Progenitor cell of endocrine pancreas (in vitro differentiated cells): Measurements from ENCODE around the gene ZFAND4. TPM values are rescaled to one million over a fixed set of nuclear protein-coding genes. Genes with fewer than 3 reads are reported as not detected.
A peak's percentile ranks its signal among the peaks of the same experiment; 100 is the strongest.

Experiments
- DNase-seq: peaks from one replicate; pipeline ENCODE4 v3.0.0; 2021; ENCODE audit warnings: low spot score; ENCODE audit not compliant: unreplicated experiment
- H3K27ac Mint-ChIP-seq: 2 replicates; pipeline ENCODE4 v1.8.0; 2021; ENCODE audit warnings: mild to moderate bottlenecking, moderate library complexity, mixed read lengths
- H3K27me3 Mint-ChIP-seq: 2 replicates; pipeline ENCODE4 v1.8.0; 2021; ENCODE audit warnings: mixed read lengths
- H3K36me3 Mint-ChIP-seq: 2 replicates; pipeline ENCODE4 v1.8.0; 2022; ENCODE audit warnings: mixed read lengths; ENCODE audit not compliant: insufficient read depth
- H3K4me1 Mint-ChIP-seq: 2 replicates; pipeline ENCODE4 v1.8.0; 2021; ENCODE audit warnings: low read depth, mixed read lengths
- H3K4me3 Mint-ChIP-seq: 2 replicates; pipeline ENCODE4 v1.8.0; 2021; ENCODE audit warnings: low read depth, mild to moderate bottlenecking, moderate library complexity, mixed read lengths
- H3K9me3 Mint-ChIP-seq: 2 replicates; pipeline ENCODE4 v1.8.0; 2021; ENCODE audit warnings: low read depth, mixed read lengths
- total RNA-seq: library from RNA; stranded (reverse); gene quantifications from 2 replicates; pipeline ENCODE4 v1.2.1, GENCODE V29; 2021
- TF ChIP-seq, protein P1 (sequence below): fragments of 200-600 bp; sonication (generic); IDR thresholded peaks from one replicate; pipeline ENCODE4 v1.5.0; 2021; ENCODE audit warnings: antibody characterized with exemption, mild to moderate bottlenecking; ENCODE audit not compliant: unreplicated experiment

The ZFAND4 gene
- total RNA-seq, 1 donor from 2014 or later: 27.9 TPM

DNA sequence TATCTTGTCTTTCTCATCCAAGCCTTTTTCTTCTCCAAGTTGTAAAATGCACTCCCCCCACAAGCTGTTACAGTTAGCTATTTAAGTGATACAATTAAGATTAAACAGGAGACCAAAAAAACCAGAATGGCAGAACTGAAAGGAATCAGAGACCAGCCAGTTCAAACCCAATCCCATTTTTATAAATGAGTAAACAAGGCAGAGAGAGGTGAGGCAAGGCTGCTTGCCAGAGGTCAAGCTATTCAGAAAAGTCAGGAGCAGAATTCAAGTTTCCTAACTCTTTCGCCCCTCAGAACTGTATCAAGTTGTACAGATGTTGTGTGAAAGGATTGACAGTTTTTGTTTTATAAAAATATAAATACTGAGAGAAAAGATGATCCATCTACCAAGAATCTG lies 90.2 kb downstream of the ZFAND4 start:
- Mint-ChIP-seq H3K9me3 (peaks cover 19% of the 10 kb centered on the region), H3K27ac (peak overlapping the region; percentile 19), H3K4me1 (peaks cover 17% of the 10 kb centered on the region), H3K27me3 (no peaks in the 10 kb centered on the region), H3K4me3 (no peak overlapping the region), H3K36me3 (peaks cover 14% of the 10 kb centered on the region)
- TF ChIP-seq, protein P1, sequence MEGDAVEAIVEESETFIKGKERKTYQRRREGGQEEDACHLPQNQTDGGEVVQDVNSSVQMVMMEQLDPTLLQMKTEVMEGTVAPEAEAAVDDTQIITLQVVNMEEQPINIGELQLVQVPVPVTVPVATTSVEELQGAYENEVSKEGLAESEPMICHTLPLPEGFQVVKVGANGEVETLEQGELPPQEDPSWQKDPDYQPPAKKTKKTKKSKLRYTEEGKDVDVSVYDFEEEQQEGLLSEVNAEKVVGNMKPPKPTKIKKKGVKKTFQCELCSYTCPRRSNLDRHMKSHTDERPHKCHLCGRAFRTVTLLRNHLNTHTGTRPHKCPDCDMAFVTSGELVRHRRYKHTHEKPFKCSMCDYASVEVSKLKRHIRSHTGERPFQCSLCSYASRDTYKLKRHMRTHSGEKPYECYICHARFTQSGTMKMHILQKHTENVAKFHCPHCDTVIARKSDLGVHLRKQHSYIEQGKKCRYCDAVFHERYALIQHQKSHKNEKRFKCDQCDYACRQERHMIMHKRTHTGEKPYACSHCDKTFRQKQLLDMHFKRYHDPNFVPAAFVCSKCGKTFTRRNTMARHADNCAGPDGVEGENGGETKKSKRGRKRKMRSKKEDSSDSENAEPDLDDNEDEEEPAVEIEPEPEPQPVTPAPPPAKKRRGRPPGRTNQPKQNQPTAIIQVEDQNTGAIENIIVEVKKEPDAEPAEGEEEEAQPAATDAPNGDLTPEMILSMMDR: no peak
- DNase-seq: no peak

DNA sequence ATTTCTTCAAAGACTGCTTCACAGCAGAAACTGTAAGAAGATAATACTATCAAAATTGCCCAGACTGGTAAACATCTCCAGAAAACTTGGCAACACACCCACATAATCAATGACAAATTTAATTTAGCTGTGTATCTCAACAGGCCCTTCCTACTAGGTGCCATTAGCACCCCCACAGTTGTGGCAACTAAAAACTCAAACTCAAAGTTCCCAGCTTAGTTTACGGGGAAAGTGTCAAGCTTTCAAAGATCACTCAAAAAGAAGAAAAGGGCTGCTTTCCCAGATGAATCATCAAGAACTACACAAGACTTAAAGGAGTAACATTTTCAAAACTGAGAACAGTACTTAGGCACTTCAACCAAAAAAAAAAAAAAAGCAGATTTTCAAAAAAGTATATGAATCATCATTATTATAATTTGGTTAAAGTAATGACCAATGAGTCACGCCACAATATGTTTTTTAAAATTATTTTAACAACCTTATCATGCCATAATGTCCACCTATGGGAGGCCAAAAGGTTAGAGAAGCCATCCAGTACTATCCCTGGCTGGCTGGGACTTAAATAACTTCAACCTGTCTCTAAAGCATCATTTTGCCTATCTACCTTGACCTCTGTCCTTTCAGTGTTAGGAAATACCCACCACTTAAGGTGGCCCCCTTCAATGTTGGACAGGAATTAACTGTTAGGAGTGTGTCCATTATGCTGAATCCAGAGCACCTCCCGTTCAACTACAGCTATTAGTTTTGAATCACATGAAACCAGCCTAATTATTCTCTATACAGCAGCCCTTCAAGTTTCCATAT lies 90.8 kb downstream of the ZFAND4 start:
- peaks cover 14% of the 10 kb centered on the region for H3K9me3 Mint-ChIP-seq
- peaks cover 17% of the 10 kb centered on the region for H3K4me1 Mint-ChIP-seq
- peaks cover 9% of the 10 kb centered on the region for H3K36me3 Mint-ChIP-seq
- H3K27me3 Mint-ChIP-seq: no peaks in the 10 kb centered on the region
- TF ChIP-seq, protein P1: no peak
- H3K27ac Mint-ChIP-seq: no peak overlapping the region
- DNase-seq: no peak
- H3K4me3 Mint-ChIP-seq: no peak overlapping the region

DNA sequence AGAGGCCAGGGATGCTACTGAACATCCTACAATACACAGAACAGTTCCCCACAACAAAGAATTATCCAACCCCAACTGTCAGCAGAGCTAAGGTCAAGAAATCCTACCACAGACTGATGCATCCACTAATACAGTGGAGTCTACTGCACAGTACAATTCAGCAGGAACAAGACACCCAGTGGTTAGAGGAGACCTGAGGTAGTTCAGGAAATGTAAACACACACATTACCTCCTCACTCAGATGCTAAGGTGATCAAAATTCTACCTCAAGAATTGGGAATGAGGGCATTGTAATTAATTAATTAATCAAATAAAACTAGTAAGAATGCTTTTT lies 91.4 kb downstream of the ZFAND4 start:
- H3K36me3 Mint-ChIP-seq: peaks cover 7% of the 10 kb centered on the region
- H3K27me3 Mint-ChIP-seq: no peaks in the 10 kb centered on the region
- TF ChIP-seq, protein P1: no peak
- no peak for DNase-seq
- peaks cover 17% of the 10 kb centered on the region for H3K4me1 Mint-ChIP-seq
- no peak overlapping the region for H3K27ac Mint-ChIP-seq
- H3K4me3 Mint-ChIP-seq: no peak overlapping the region
- H3K9me3 Mint-ChIP-seq: peaks cover 12% of the 10 kb centered on the region

DNA sequence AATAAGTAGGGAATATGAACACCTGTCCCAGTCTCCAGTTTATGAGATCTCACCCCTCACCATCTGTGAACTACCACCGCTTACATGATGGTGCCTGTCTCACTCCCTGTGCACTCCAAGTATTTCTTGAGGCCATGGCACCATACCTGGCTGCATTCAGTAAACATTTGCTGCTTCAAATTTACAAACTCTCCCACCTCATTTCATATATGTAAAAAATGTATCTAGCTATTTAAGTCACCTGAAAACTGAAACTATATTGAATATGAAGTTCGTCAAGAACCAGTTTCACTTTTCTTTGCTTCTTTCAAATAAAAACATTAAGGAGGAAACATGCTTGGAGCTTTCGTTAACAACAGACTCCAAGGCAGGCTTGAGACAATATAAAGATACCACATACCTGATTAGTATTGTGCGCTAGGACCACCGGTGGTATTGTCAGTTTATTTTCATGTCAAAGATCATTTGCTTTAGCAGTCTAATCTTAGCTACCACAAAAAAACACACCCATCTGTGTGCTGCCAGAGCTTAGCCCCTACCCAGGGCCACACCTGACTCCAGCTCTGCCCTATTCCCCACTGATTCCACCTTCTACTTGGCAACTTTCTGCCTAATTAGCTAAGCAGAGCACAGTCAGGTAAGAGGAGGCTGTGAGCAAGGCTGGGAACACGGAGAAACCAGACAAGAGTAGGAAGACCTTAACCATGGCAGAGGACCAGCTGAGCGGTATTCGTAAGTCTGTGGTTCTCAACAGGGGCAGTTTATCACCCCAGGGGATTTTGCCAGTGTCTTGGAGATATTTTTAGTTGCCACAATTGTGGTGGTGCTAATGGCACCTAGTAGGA lies 92.0 kb downstream of the ZFAND4 start:
- no peak for DNase-seq
- TF ChIP-seq, protein P1: no peak
- H3K36me3 Mint-ChIP-seq: peaks cover 7% of the 10 kb centered on the region
- H3K4me3 Mint-ChIP-seq: no peak overlapping the region
- H3K9me3 Mint-ChIP-seq: peaks cover 9% of the 10 kb centered on the region
- no peaks in the 10 kb centered on the region for H3K27me3 Mint-ChIP-seq
- H3K27ac Mint-ChIP-seq: peak overlapping the region; percentile 73
- peaks cover 17% of the 10 kb centered on the region for H3K4me1 Mint-ChIP-seq

DNA sequence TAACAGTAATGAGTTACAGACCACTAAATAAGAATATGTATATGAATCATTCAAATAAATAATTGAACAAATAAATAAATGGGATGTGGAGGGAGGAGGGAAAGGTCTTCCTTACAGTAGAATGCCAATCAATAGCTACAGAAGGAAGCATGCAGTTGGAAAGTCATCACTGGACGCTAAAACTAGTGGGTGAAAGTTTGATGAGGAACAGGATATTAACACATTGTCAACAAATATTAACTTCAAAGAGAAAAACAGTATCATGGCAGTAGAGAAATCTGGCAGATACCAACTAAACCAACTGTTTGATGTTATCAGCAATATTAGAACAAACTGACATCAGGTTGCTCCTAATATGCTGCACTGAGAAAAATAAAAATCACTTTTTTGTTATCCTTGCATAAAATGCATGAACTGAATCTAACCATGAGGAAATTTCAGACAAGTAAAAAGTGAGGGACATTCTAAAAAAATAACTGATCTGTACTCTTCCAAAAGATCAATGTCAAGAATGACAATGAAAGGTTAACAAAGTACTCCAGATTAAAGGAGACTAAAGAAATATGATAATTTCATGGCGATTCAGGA lies 94.1 kb downstream of the ZFAND4 start:
- Mint-ChIP-seq H3K9me3 (no peaks in the 10 kb centered on the region), H3K36me3 (no peaks in the 10 kb centered on the region), H3K4me1 (peaks cover 17% of the 10 kb centered on the region), H3K4me3 (no peak overlapping the region), H3K27me3 (no peaks in the 10 kb centered on the region), H3K27ac (no peak overlapping the region)
- TF ChIP-seq, protein P1: no peak
- DNase-seq: no peak
